KMS-11 (cell line): Measurements from ENCODE around the gene PTGES3.

ENCODE experiments used
- H2AFZ ChIP-seq: fragments of 200-600 bp; sonication (generic); 2 replicates; pipeline ENCODE4 v1.6.1; 2016; ENCODE audit warnings: antibody characterized with exemption, mixed run types, low read depth
- H3K27ac ChIP-seq: fragments of 200-600 bp; sonication (generic); 2 replicates; pipeline ENCODE4 v1.6.1; 2016; ENCODE audit warnings: mild to moderate bottlenecking, mixed run types
- H3K27me3 ChIP-seq: fragments of 200-600 bp; sonication (generic); 2 replicates; pipeline ENCODE4 v1.6.1; 2017; ENCODE audit warnings: mild to moderate bottlenecking, low read depth, mixed run types, moderate library complexity; ENCODE audit not compliant: insufficient read depth
- H3K36me3 ChIP-seq: fragments of 200-600 bp; sonication (generic); 2 replicates; pipeline ENCODE4 v1.6.1; 2017; ENCODE audit warnings: mild to moderate bottlenecking, mixed run types; ENCODE audit not compliant: insufficient read depth
- H3K4me1 ChIP-seq: fragments of 200-600 bp; sonication (generic); 2 replicates; pipeline ENCODE4 v1.6.1; 2016; ENCODE audit warnings: mild to moderate bottlenecking, low read depth, mixed run types; ENCODE audit not compliant: poor library complexity, severe bottlenecking
- H3K4me2 ChIP-seq: fragments of 200-600 bp; sonication (generic); 2 replicates; pipeline ENCODE4 v1.7.0; 2016; ENCODE audit warnings: mild to moderate bottlenecking, mixed run types
- H3K4me3 ChIP-seq: fragments of 200-600 bp; sonication (generic); IDR thresholded peaks from 2 replicates; pipeline ENCODE4 v1.6.1; 2017; ENCODE audit warnings: low read depth, low read length, mixed read lengths; ENCODE audit not compliant: insufficient read depth
- H3K79me2 ChIP-seq: fragments of 200-600 bp; sonication (generic); 2 replicates; pipeline ENCODE4 v1.6.1; 2016; ENCODE audit warnings: low read depth, mixed run types; ENCODE audit not compliant: insufficient read depth
- H3K9ac ChIP-seq: fragments of 200-600 bp; sonication (generic); 2 replicates; pipeline ENCODE4 v1.6.1; 2016; ENCODE audit warnings: mild to moderate bottlenecking, mixed run types
- H4K20me1 ChIP-seq: fragments of 200-600 bp; sonication (generic); 2 replicates; pipeline ENCODE4 v1.6.1; 2016; ENCODE audit warnings: mild to moderate bottlenecking, mixed run types; ENCODE audit not compliant: insufficient read depth
- CTCF ChIP-seq: fragments of 200-600 bp; sonication (generic); conservative IDR thresholded peaks from 2 replicates; pipeline ENCODE4 v1.6.1; 2017; ENCODE audit warnings: low read depth, mild to moderate bottlenecking, antibody characterized with exemption, low read length, moderate library complexity, mixed read lengths

PTGES3 gene

GRCh38 chr12:56724972-56725722, 37.1 kb upstream of the PTGES3 start, which contains the start of gene NACA:
Gene NACA (minus strand): TSS chr12:56725299. CDS start chr12:56724521, 778 bp downstream.
- TF ChIP-seq CTCF, result no peak
- H2AFZ ChIP-seq, result peak within 1 kb of the TSS; percentile 70

GRCh38 chr12:56724701-56724971, 36.6 kb upstream of the PTGES3 start:
- peak overlapping the region; percentile 93 for H3K4me2 ChIP-seq
- H3K79me2 ChIP-seq, result peaks cover 56% of the 10 kb centered on the region
- no peaks in the 10 kb centered on the region for H3K27me3 ChIP-seq
- peaks cover 41% of the 10 kb centered on the region; the same call in 1 of the 2 replicates for H3K36me3 ChIP-seq
- H3K9ac ChIP-seq, result peak overlapping the region; percentile 95
- H2AFZ ChIP-seq, result peak overlapping the region; percentile 70
- H3K27ac ChIP-seq, result peak overlapping the region; percentile 92
- no peak for TF ChIP-seq CTCF
- peaks cover 43% of the 10 kb centered on the region for H4K20me1 ChIP-seq
- H3K4me1 ChIP-seq, result peaks cover 51% of the 10 kb centered on the region
- peak overlapping the region; percentile 94 for H3K4me3 ChIP-seq

More at GRCh38 chr12:56724972-56725722, 37.1 kb upstream of the PTGES3 start, which contains the start of gene NACA:
- H3K27me3 ChIP-seq, result no peaks in the 10 kb centered on the region
- H3K79me2 ChIP-seq, result peaks cover 51% of the 10 kb centered on the region
- H3K4me1 ChIP-seq, result peaks cover 46% of the 10 kb centered on the region
- peak within 1 kb of the TSS; percentile 92 for H3K27ac ChIP-seq
- H3K9ac ChIP-seq, result peak within 1 kb of the TSS; percentile 95
- peak within 1 kb of the TSS; percentile 94 for H3K4me3 ChIP-seq
- H4K20me1 ChIP-seq, result peaks cover 38% of the 10 kb centered on the region
- peak within 1 kb of the TSS; percentile 93 for H3K4me2 ChIP-seq
- H3K36me3 ChIP-seq, result peaks cover 36% of the 10 kb centered on the region; the same call in 1 of the 2 replicates

- H3K9ac ChIP-seq, result peak overlapping the region; percentile 95
- H3K36me3 ChIP-seq, result peaks cover 44% of the 10 kb centered on the region; the same call in 1 of the 2 replicates
- H4K20me1 ChIP-seq, result peaks cover 49% of the 10 kb centered on the region
- H3K4me2 ChIP-seq, result peak overlapping the region; percentile 93
- H3K27me3 ChIP-seq, result no peaks in the 10 kb centered on the region
- H3K79me2 ChIP-seq, result peaks cover 62% of the 10 kb centered on the region
- peaks cover 56% of the 10 kb centered on the region for H3K4me1 ChIP-seq
- TF ChIP-seq CTCF, result peak; percentile 21; the same call in 1 of the 2 replicates
- peak overlapping the region; percentile 94 for H3K4me3 ChIP-seq
- no peak overlapping the region; the same call in 1 of the 2 replicates for H2AFZ ChIP-seq
- peak overlapping the region; percentile 92 for H3K27ac ChIP-seq
These were observed 36.0 kb upstream of the PTGES3 start for GRCh38 chr12:56723889-56724700.

GRCh38 chr12:56723352-56723751, 35.3 kb upstream of the PTGES3 start:
- peaks cover 69% of the 10 kb centered on the region for H3K79me2 ChIP-seq
- peak overlapping the region; percentile 95; the same call in 1 of the 2 replicates for H3K9ac ChIP-seq
- H3K27me3 ChIP-seq, result no peaks in the 10 kb centered on the region
- peak overlapping the region; percentile 92; the same call in 1 of the 2 replicates for H3K27ac ChIP-seq
- no peak overlapping the region for H3K4me3 ChIP-seq
- TF ChIP-seq CTCF, result 0 out of 2 replicates have a peak, but pooled peaks have one; percentile 0
- peaks cover 54% of the 10 kb centered on the region for H4K20me1 ChIP-seq
- H2AFZ ChIP-seq, result no peak overlapping the region
- peaks cover 64% of the 10 kb centered on the region for H3K4me1 ChIP-seq
- peak overlapping the region; percentile 93 for H3K4me2 ChIP-seq
- H3K36me3 ChIP-seq, result peaks cover 44% of the 10 kb centered on the region; the same call in 1 of the 2 replicates
